Activated naive CD8-positive, alpha-beta T cell treated with anti-CD3 and anti-CD28 coated beads, Interleukin-2, amount 10 ng/mL, durations not matched to agents 7 days and 5 days (primary cell): ENCODE data around the gene SLC1A1. TPM values are rescaled to one million over a fixed set of nuclear protein-coding genes. Genes with fewer than 3 reads are reported as not detected.

Experiments
- ATAC-seq: fragments of 150-1000 bp; cut with Tn5 transposase; one replicate; pipeline ENCODE4 v1.10.0; 2021; ENCODE audit warnings: low read depth, moderate library complexity
- POLR2A ChIA-PET: fragments of 350-600 bp; sonication (Branson Sonifier 250); formaldehyde crosslinking; loops from one replicate; lab custom pipeline; 2021; ENCODE audit warnings: antibody characterized with exemption; lab: Charles Lee
- DNase-seq: peaks from one replicate; pipeline ENCODE4 v3.0.0; 2021
- H3K27ac Mint-ChIP-seq: one replicate; pipeline ENCODE4 v1.8.0; 2022; ENCODE audit warnings: mild to moderate bottlenecking, mixed read lengths
- H3K27me3 Mint-ChIP-seq: one replicate; pipeline ENCODE4 v1.8.0; 2022; ENCODE audit warnings: mild to moderate bottlenecking, moderate library complexity, mixed read lengths
- H3K36me3 Mint-ChIP-seq: one replicate; pipeline ENCODE4 v1.8.0; 2021; ENCODE audit warnings: mild to moderate bottlenecking, mixed read lengths
- H3K4me1 Mint-ChIP-seq: one replicate; pipeline ENCODE4 v1.8.0; 2021; ENCODE audit warnings: mixed read lengths
- H3K4me3 Mint-ChIP-seq: one replicate; pipeline ENCODE4 v1.8.0; 2022; ENCODE audit warnings: mild to moderate bottlenecking, moderate library complexity, mixed read lengths
- H3K9me3 Mint-ChIP-seq: one replicate; pipeline ENCODE4 v1.8.0; 2021; ENCODE audit warnings: mixed read lengths
- total RNA-seq, 2 experiments: library from RNA; stranded (reverse); gene quantifications; one replicate each; pipeline ENCODE4 v1.2.3, GENCODE V29; 2021

Gene SLC1A1
- total RNA-seq, 2 experiments from 2014 or later, result 0.11 TPM; not detected in 1

DNA sequence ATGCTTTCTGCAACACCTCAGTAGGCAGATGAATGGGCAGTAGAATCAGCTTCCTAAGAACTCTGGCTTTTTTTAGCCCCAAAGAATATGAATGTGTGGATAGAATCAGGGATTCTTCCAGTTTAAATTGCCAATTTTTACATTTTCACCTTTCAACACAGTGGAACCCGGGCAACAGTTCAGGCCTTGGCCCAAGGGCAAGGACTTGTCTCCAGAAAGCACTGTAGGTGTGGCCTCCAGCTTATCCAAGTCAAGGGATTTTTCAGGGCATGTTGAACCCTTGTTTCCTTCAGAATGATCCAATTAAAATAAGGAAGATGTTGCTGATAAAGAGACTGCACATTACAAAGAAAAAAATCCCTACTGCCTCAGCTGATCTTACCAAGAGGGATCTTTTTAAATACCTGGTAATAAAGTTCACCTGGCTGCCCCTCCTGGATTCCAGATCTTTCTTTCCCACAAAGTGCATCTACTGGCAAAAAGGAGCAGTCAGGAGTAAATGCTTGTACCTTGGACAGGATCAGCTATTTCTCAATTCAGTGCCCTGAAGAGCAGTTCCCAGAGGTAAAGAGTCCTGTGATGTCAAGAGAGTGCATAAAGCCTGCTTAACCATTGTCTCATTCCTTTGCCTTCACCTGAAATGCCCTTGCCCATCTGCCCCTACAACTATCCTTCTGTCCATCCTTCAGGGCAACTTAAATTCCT, 91.7 kb downstream of the SLC1A1 start:
- no peaks in the 10 kb centered on the region for H3K4me1 Mint-ChIP-seq
- H3K4me3 Mint-ChIP-seq, result no peak overlapping the region
- DNase-seq (no peak), ATAC-seq (no peak)
- POLR2A ChIA-PET, result no interaction called here
- H3K36me3 Mint-ChIP-seq, result no peaks in the 10 kb centered on the region
- H3K27ac Mint-ChIP-seq, result no peak overlapping the region
- no peaks in the 10 kb centered on the region for H3K27me3 Mint-ChIP-seq
- H3K9me3 Mint-ChIP-seq, result peaks cover 1% of the 10 kb centered on the region

DNA sequence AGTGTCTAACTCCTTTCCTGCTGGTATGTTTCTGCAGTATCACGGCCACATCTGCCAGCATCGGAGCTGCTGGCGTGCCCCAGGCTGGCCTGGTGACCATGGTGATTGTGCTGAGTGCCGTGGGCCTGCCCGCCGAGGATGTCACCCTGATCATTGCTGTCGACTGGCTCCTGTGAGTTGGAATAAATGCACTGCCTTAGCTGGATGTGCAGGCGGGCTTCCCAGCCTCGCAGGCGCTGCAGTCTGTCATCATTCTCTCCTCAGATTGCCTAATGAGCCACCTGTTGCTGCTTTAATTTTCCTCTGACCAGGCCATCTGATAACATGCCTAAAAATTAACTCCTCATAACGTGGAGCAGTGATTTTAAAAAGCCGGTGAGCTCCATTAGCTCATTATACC, 92.7 kb downstream of the SLC1A1 start:
- Mint-ChIP-seq H3K27ac (no peak overlapping the region), H3K4me1 (no peaks in the 10 kb centered on the region), H3K4me3 (no peak overlapping the region), H3K36me3 (no peaks in the 10 kb centered on the region), H3K27me3 (no peaks in the 10 kb centered on the region), H3K9me3 (peaks cover 1% of the 10 kb centered on the region)
- no peak for DNase-seq
- ATAC-seq, result no peak
- POLR2A ChIA-PET, result no interaction called here

DNA sequence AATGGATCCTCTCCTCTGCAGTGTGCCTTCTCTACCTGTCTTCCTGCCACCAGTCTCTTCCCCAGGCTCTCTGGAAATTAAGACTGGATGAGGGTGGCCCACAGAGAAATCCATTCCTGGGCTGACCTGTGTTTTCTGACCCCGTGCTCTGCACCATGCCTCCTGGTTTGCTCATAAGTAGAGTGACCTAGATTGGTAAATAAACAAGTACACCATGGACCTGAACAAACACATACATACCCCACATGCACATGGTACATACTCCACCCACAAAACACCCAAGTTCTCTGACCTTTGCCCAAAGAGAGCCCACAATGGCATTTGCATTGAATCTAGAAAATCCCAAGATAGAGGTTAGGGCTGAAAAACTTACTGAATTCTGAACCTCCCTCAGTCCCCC, 94.4 kb downstream of the SLC1A1 start:
- Mint-ChIP-seq H3K36me3 (no peaks in the 10 kb centered on the region), H3K4me3 (no peak overlapping the region), H3K27me3 (no peaks in the 10 kb centered on the region)

DNA sequence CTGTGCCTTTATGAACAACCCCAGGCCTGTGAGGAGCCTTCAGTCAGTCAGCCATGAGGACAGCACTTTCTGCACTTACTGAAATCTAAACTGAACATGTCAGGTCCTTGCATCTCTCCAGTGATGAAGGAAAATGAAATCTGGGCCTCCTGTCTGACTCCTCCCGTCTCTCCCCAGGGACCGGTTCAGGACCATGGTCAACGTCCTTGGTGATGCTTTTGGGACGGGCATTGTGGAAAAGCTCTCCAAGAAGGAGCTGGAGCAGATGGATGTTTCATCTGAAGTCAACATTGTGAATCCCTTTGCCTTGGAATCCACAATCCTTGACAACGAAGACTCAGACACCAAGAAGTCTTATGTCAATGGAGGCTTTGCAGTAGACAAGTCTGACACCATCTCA, 94.9 kb downstream of the SLC1A1 start:
- POLR2A ChIA-PET, result no interaction called here
- Mint-ChIP-seq H3K27ac (no peak overlapping the region), H3K36me3 (no peaks in the 10 kb centered on the region), H3K4me3 (no peak overlapping the region), H3K9me3 (no peaks in the 10 kb centered on the region), H3K4me1 (no peaks in the 10 kb centered on the region), H3K27me3 (no peaks in the 10 kb centered on the region)
- ATAC-seq, result no peak
- no peak for DNase-seq

More for the DNA sequence above, 94.4 kb downstream of the SLC1A1 start:
- POLR2A ChIA-PET, result no interaction called here
- Mint-ChIP-seq H3K4me1 (no peaks in the 10 kb centered on the region), H3K27ac (no peak overlapping the region), H3K9me3 (no peaks in the 10 kb centered on the region)
- DNase-seq (no peak), ATAC-seq (no peak)

DNA sequence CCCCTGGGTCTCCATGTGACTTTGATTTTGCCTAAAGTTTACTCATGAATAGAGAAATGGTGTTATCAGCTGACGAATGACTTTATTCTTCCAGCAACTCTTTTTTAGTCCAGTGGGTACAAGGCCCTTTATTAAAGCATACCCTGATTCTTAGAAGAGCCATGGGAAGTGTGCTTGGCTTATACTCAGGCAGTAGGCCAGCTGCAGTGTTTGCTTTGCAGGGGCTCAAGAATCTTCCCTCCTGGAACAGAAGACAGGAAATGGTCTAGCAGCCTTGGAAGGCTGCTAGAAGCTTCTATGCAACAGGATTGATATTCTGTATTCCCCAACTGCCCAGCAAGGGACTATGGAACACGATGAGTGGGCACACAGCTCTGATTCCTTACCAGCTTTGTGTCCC, 98.5 kb downstream of the SLC1A1 start:
- H3K27ac Mint-ChIP-seq, result no peak overlapping the region
- no peak for ATAC-seq
- no peaks in the 10 kb centered on the region for H3K36me3 Mint-ChIP-seq
- POLR2A ChIA-PET, result interaction anchor here (0.7 kb wide), 1 partner anchor 880 kb away, joined by 4 read pairs; no protein-coding TSS in a partner anchor
- no peaks in the 10 kb centered on the region for H3K9me3 Mint-ChIP-seq
- H3K4me1 Mint-ChIP-seq, result no peaks in the 10 kb centered on the region
- H3K4me3 Mint-ChIP-seq, result no peak overlapping the region
- DNase-seq, result no peak
- H3K27me3 Mint-ChIP-seq, result no peaks in the 10 kb centered on the region

DNA sequence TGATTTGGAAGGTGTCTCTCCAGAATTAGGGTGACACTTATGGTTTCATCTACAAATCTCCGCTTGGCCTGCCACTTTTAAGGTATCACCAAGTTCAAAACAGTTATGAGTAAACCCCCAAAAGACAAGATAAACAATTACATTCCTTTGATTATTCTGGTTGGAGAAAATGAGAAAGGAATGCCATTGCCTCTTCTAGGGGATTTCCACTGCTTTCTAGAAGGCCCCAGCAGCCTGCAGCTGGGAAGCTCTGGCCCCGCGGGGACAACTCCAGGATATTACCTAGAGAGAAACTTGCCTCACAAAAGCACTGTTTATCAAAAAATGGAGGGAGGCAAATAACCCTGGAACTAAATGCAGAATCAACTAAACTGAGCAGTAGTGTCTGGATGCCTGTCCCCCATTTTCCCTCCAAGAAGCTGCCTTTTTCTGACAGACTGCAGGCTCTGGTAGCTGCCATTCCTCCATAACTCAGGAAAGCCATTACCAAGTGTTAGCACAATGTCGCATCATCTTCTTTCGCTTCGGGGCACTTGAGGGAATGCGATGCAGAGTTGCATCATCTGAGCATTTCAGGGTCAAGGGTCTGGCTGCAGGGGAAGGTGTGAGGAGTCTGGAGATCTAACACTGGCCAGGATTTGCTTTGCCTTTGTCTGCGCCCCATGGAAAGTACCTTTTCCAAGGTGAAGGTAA, 100.3 kb downstream of the SLC1A1 start:
- no peak overlapping the region for H3K27ac Mint-ChIP-seq
- H3K27me3 Mint-ChIP-seq, result no peaks in the 10 kb centered on the region
- peaks cover 7% of the 10 kb centered on the region for H3K4me1 Mint-ChIP-seq
- H3K36me3 Mint-ChIP-seq, result no peaks in the 10 kb centered on the region
- ATAC-seq (no peak), DNase-seq (no peak)
- no peak overlapping the region for H3K4me3 Mint-ChIP-seq
- POLR2A ChIA-PET, result no interaction called here
- H3K9me3 Mint-ChIP-seq, result no peaks in the 10 kb centered on the region

DNA sequence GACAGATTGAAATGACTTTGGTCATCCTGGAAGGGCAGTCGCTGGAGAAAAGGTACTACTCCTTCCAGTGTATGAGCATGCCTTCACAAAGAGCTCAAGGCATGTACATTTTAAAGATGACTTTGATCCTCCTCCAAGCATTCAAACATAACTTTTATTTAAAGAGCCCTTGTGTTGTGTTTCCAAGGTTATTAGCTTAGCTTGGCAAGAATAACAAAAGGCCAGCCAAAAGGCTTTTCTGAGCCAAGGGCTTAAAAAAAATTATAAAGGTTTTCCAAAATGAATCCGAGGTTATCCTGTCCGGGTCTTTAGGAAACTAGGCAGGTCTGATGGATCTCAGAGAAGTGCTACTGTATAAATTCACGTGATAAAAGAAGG, 100.8 kb downstream of the SLC1A1 start:
- POLR2A ChIA-PET, result no interaction called here
- no peak overlapping the region for H3K27ac Mint-ChIP-seq
- H3K4me3 Mint-ChIP-seq, result no peak overlapping the region

DNA sequence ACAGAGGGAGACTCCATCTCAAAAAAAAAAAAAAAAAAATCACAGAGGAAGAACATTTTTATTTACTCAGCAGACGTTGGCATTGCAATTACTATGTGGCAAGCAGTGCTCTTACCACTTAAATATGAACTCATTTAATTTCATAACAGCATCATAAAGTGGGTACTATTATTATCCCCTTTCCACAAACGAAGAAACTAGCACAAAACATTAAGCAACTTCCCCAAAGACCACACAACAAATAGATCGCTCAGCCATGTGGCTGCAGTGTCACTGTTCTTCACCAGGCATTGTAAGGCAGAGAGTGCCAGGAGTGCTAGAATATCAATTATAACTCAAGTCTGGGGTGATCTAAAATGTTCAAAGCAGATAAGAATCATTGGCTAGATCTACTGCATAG, 102.0 kb downstream of the SLC1A1 start:
- POLR2A ChIA-PET, result no interaction called here
- Mint-ChIP-seq H3K9me3 (no peaks in the 10 kb centered on the region), H3K36me3 (no peaks in the 10 kb centered on the region), H3K4me3 (no peak overlapping the region), H3K27me3 (no peaks in the 10 kb centered on the region), H3K27ac (no peak overlapping the region), H3K4me1 (peaks cover 15% of the 10 kb centered on the region)
- DNase-seq (no peak), ATAC-seq (no peak)

More for the DNA sequence above, 100.8 kb downstream of the SLC1A1 start:
- H3K36me3 Mint-ChIP-seq, result no peaks in the 10 kb centered on the region
- H3K4me1 Mint-ChIP-seq, result peaks cover 7% of the 10 kb centered on the region
- no peak for DNase-seq
- H3K27me3 Mint-ChIP-seq, result no peaks in the 10 kb centered on the region
- H3K9me3 Mint-ChIP-seq, result no peaks in the 10 kb centered on the region
- no peak for ATAC-seq

DNA sequence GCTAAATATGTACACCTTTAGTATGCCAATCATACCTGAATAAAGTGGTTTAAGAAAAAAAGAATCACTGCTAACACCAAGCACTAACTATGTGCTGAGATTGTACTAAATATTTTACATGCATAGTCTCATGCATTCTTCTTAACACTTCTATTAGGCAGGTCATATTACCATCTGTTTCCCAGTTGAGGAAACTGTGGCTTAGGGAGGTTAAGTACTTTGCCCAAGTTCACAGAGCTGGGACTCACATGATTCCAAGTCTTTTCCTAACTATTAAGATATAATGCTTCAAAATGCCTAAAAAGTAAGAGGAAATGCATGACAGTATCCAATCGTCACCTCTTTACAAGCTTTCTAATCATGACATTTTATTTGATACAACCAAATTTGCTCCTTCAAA, 102.6 kb downstream of the SLC1A1 start:
- ATAC-seq (no peak), DNase-seq (no peak)
- no peaks in the 10 kb centered on the region for H3K36me3 Mint-ChIP-seq
- no peak overlapping the region for H3K4me3 Mint-ChIP-seq
- no peaks in the 10 kb centered on the region for H3K27me3 Mint-ChIP-seq
- peaks cover 15% of the 10 kb centered on the region for H3K4me1 Mint-ChIP-seq
- H3K27ac Mint-ChIP-seq, result no peak overlapping the region
- POLR2A ChIA-PET, result no interaction called here
- no peaks in the 10 kb centered on the region for H3K9me3 Mint-ChIP-seq

DNA sequence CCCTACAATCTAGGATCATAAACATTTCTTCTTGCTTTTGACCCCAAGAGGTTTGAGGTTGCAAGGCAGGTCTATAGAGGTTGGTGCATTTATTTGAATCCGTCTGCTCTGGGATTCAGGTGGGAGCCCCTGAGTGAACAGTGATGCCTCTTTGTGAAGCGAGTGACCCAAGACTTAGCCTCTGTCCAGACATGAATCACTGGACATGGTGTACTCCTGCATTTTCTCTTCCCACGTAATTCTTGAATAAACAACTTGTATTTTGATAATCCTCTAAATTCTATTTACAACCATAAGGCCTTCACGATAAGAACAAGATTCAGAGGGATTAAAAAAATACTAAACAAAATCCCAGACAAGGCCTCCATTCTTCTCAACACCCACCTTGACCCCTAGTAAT, 104.3 kb downstream of the SLC1A1 start:
- Mint-ChIP-seq H3K27ac (no peak overlapping the region), H3K27me3 (no peaks in the 10 kb centered on the region), H3K9me3 (no peaks in the 10 kb centered on the region), H3K4me3 (no peak overlapping the region), H3K4me1 (peaks cover 15% of the 10 kb centered on the region), H3K36me3 (peaks cover 3% of the 10 kb centered on the region)
- DNase-seq (no peak), ATAC-seq (no peak)
- POLR2A ChIA-PET, result no interaction called here

DNA sequence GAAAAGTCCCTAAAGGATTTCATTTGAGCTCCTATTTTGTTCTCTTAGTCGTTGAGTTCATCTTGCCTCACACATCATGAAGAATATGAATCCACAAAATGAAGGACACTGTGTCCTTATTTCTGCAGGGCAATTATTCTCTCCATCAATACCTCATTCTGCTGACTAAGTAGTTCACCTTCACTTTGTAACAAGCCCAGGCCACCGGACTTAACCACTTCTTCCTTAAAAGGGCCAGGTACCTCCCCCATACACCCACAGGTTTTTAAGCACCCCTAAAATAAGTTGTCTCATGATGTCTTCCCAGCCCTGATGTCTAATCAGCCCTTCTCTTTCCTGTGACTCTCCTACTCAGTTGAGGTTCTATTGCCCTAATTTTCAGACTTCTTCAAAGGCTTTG, 104.7 kb downstream of the SLC1A1 start:
- Mint-ChIP-seq H3K36me3 (peaks cover 3% of the 10 kb centered on the region), H3K9me3 (no peaks in the 10 kb centered on the region), H3K4me1 (peaks cover 18% of the 10 kb centered on the region), H3K27me3 (no peaks in the 10 kb centered on the region), H3K4me3 (no peak overlapping the region), H3K27ac (no peak overlapping the region)
- DNase-seq (no peak), ATAC-seq (no peak)
- POLR2A ChIA-PET, result no interaction called here

DNA sequence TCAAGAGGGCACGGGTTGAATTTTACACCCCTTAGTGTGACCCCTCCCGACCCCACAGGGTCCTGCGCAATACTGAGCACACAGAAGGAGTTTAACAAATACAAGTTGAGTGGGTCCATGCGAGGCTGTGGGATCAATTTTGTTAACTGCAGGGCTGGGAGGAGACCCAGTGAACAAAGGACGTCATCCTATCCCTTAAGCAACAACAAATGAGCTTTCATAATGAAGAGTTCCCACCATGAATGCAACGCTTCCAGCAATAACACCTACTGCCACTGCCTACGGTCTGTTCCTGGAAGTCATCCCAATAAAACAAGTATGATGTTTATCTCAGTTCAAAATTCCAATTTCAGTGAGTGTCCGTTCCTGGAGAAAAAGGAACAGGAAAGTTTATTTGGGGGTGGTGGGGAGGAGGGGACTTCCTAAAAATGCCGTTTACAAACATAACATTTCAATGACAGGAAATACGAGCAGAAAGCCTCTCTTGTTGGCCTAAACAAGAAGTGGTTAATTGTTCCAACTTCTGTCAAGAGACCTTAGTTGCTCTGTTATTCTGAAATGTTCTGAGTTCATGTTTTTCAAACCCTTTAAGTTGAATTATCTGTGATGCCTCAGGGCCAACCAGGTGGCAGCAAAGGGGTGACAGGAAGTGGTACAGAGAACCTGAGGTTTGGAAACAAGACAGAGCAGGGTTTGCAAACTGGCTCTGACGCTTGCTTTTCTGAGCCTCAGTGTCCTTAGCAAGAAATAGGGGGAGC, 106.1 kb downstream of the SLC1A1 start:
- Mint-ChIP-seq H3K36me3 (peaks cover 3% of the 10 kb centered on the region), H3K4me1 (peaks cover 25% of the 10 kb centered on the region), H3K27me3 (no peaks in the 10 kb centered on the region), H3K9me3 (no peaks in the 10 kb centered on the region), H3K27ac (peak overlapping the region; percentile 80), H3K4me3 (peak overlapping the region; percentile 29)
- ATAC-seq (peak; percentile 95), DNase-seq (peak; percentile 38)
- POLR2A ChIA-PET, result no interaction called here

DNA sequence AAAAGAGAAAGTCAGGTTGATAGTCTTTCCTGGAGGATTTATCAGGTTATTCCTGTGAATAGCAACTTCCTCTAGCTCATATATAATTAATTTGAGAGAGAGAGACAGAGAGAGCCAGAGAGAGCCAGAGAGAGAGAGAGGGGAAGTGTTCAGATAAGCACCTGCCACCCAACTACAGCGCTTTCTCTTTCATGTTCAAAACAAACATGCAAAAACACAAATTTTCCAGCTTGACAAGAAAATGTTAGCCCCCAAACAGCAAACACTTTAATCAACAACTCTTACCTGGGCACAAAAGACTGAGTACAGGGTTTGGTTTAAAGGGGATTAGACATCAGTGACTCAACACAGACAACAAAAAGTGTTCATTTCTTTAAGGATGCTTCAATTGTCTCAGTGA, 110.1 kb downstream of the SLC1A1 start:
- Mint-ChIP-seq H3K27ac (peak overlapping the region; percentile 47), H3K36me3 (peaks cover 3% of the 10 kb centered on the region), H3K27me3 (no peaks in the 10 kb centered on the region), H3K9me3 (no peaks in the 10 kb centered on the region), H3K4me3 (no peak overlapping the region), H3K4me1 (peaks cover 19% of the 10 kb centered on the region)
- POLR2A ChIA-PET, result interaction anchor here (0.6 kb wide), 1 partner anchor 523 kb away, joined by 3 read pairs; no protein-coding TSS in a partner anchor
- ATAC-seq (no peak), DNase-seq (no peak)
